HEK293 (cell line): ENCODE results near the gene KANSL2.

Experiments used
- BCL11A ChIP-seq: fragments of 450-650 bp; formaldehyde crosslinking; IDR thresholded peaks from 2 replicates; pipeline ENCODE4 v1.5.1; 2016; ENCODE audit warnings: low read depth, missing biosample characterization, missing genetic modification characterization
- KLF1 ChIP-seq: fragments of 450-650 bp; formaldehyde crosslinking; IDR thresholded peaks from 2 replicates; pipeline ENCODE4 v1.5.1; 2016; ENCODE audit warnings: missing biosample characterization, missing genetic modification characterization
- KLF16 ChIP-seq: fragments of 450-650 bp; formaldehyde crosslinking; IDR thresholded peaks from 2 replicates; pipeline ENCODE4 v1.5.1; 2017; ENCODE audit warnings: missing biosample characterization, missing genetic modification characterization
- KLF17 ChIP-seq: fragments of 450-650 bp; formaldehyde crosslinking; IDR thresholded peaks from 2 replicates; pipeline ENCODE4 v1.5.1; 2016; ENCODE audit warnings: missing biosample characterization, missing genetic modification characterization
- OVOL3 ChIP-seq: fragments of 450-650 bp; formaldehyde crosslinking; IDR thresholded peaks from 2 replicates; pipeline ENCODE4 v1.5.1; 2016; ENCODE audit warnings: missing biosample characterization, missing genetic modification characterization
- PBX3 ChIP-seq: sonication (generic); formaldehyde crosslinking; IDR thresholded peaks from 2 replicates; pipeline ENCODE4 v1.8.1; 2022; ENCODE audit warnings: mild to moderate bottlenecking, moderate library complexity, missing genetic modification reagents
- SCRT2 ChIP-seq: fragments of 450-650 bp; formaldehyde crosslinking; IDR thresholded peaks from 2 replicates; pipeline ENCODE4 v1.5.1; 2016; ENCODE audit warnings: missing biosample characterization, missing genetic modification characterization
- WT1 ChIP-seq: fragments of 450-650 bp; formaldehyde crosslinking; IDR thresholded peaks from 2 replicates; pipeline ENCODE4 v1.5.1; 2016; ENCODE audit warnings: missing biosample characterization, missing genetic modification characterization
- ZBTB1 ChIP-seq: fragments of 450-650 bp; formaldehyde crosslinking; IDR thresholded peaks from 2 replicates; pipeline ENCODE4 v1.5.1; 2016; ENCODE audit warnings: missing biosample characterization, missing genetic modification characterization
- ZFP41 ChIP-seq: fragments of 450-650 bp; formaldehyde crosslinking; IDR thresholded peaks from 2 replicates; pipeline ENCODE4 v1.5.1; 2016; ENCODE audit warnings: missing biosample characterization, missing genetic modification characterization, borderline replicate concordance
- ZIC2 ChIP-seq: fragments of 450-650 bp; formaldehyde crosslinking; IDR thresholded peaks from 2 replicates; pipeline ENCODE4 v1.5.1; 2016; ENCODE audit warnings: missing biosample characterization, missing genetic modification characterization
- ZNF10 ChIP-seq: fragments of 450-650 bp; formaldehyde crosslinking; IDR thresholded peaks from 2 replicates; pipeline ENCODE4 v1.5.1; 2017; ENCODE audit warnings: missing biosample characterization, missing genetic modification characterization
- ZNF112 ChIP-seq: fragments of 450-650 bp; formaldehyde crosslinking; IDR thresholded peaks from 2 replicates; pipeline ENCODE4 v1.5.0; 2017; ENCODE audit warnings: missing biosample characterization, missing genetic modification characterization
- ZNF146 ChIP-seq: fragments of 450-650 bp; formaldehyde crosslinking; IDR thresholded peaks from 2 replicates; pipeline ENCODE4 v1.5.1; 2016; ENCODE audit warnings: missing biosample characterization, missing genetic modification characterization
- ZNF175 ChIP-seq: fragments of 450-650 bp; formaldehyde crosslinking; IDR thresholded peaks from 2 replicates; pipeline ENCODE4 v1.5.1; 2016; ENCODE audit warnings: missing biosample characterization, missing genetic modification characterization
- ZNF202 ChIP-seq: fragments of 450-650 bp; formaldehyde crosslinking; IDR thresholded peaks from 2 replicates; pipeline ENCODE4 v1.5.1; 2016; ENCODE audit warnings: missing biosample characterization, missing genetic modification characterization, borderline replicate concordance
- ZNF292 ChIP-seq: fragments of 450-650 bp; formaldehyde crosslinking; IDR thresholded peaks from 2 replicates; pipeline ENCODE4 v1.5.1; 2016; ENCODE audit warnings: low read depth, missing biosample characterization, missing genetic modification characterization, borderline replicate concordance
- ZNF366 ChIP-seq: fragments of 450-650 bp; formaldehyde crosslinking; conservative IDR thresholded peaks from 2 replicates; pipeline ENCODE4 v1.5.1; 2016; ENCODE audit warnings: missing biosample characterization, missing genetic modification characterization
- ZNF391 ChIP-seq: fragments of 450-650 bp; formaldehyde crosslinking; IDR thresholded peaks from 2 replicates; pipeline ENCODE4 v1.5.1; 2016; ENCODE audit warnings: low read depth, missing biosample characterization, missing genetic modification characterization, borderline replicate concordance
- ZNF404 ChIP-seq: fragments of 450-650 bp; formaldehyde crosslinking; IDR thresholded peaks from 2 replicates; pipeline ENCODE4 v1.5.1; 2017; ENCODE audit warnings: missing biosample characterization, missing genetic modification characterization
- ZNF433 ChIP-seq: fragments of 450-650 bp; formaldehyde crosslinking; IDR thresholded peaks from 2 replicates; pipeline ENCODE4 v1.5.1; 2016; ENCODE audit warnings: missing biosample characterization, missing genetic modification characterization, low read depth
- ZNF501 ChIP-seq: fragments of 450-650 bp; formaldehyde crosslinking; IDR thresholded peaks from 2 replicates; pipeline ENCODE4 v1.5.1; 2016; ENCODE audit warnings: missing biosample characterization, missing genetic modification characterization
- ZNF513 ChIP-seq: fragments of 450-650 bp; IDR thresholded peaks from 2 replicates; pipeline ENCODE4 v1.5.1; 2018; ENCODE audit warnings: missing biosample characterization, missing genetic modification characterization
- ZNF518A ChIP-seq: fragments of 450-650 bp; formaldehyde crosslinking; conservative IDR thresholded peaks from 2 replicates; pipeline ENCODE4 v1.5.1; 2016; ENCODE audit warnings: low read depth, missing biosample characterization, missing genetic modification characterization
- ZNF561 ChIP-seq: fragments of 450-650 bp; IDR thresholded peaks from 2 replicates; pipeline ENCODE4 v1.5.1; 2018; ENCODE audit warnings: missing biosample characterization, missing genetic modification characterization, borderline replicate concordance
- ZNF610 ChIP-seq: fragments of 450-650 bp; formaldehyde crosslinking; IDR thresholded peaks from 2 replicates; pipeline ENCODE4 v1.5.1; 2016; ENCODE audit warnings: missing biosample characterization, missing genetic modification characterization, borderline replicate concordance
- TF ChIP-seq, protein P1 (sequence below): fragments of 450-650 bp; formaldehyde crosslinking; IDR thresholded peaks from 2 replicates; pipeline ENCODE4 v1.5.1; 2016; ENCODE audit warnings: missing biosample characterization, missing genetic modification characterization

KANSL2 gene

GRCh38 chr12:48716493-48717251 lies 34.6 kb upstream of the KANSL2 start, which contains the start of gene CCNT1 (continued):
- TF ChIP-seq OVOL3 (tag by site-specific recombination): no peak
- no peak for TF ChIP-seq ZNF175 (tag by site-specific recombination)
- peak; percentile 88 for TF ChIP-seq ZNF501 (tag by site-specific recombination)
- peak; percentile 76; the same call in 1 of the 2 replicates for TF ChIP-seq ZNF391 (tag by site-specific recombination)
- TF ChIP-seq ZNF404: no peak
- TF ChIP-seq ZNF561: peak; percentile 75
- TF ChIP-seq ZNF202: no peak
- TF ChIP-seq ZNF146 (tag by site-specific recombination): peak; percentile 21; the same call in 1 of the 2 replicates
- peak; percentile 56; the same call in 1 of the 2 replicates for TF ChIP-seq ZNF10
- peak; percentile 96 for TF ChIP-seq ZNF518A
- TF ChIP-seq ZNF112: no peak
- no peak for TF ChIP-seq ZNF292 (tag by site-specific recombination)
- no peak for TF ChIP-seq ZFP41 (tag by site-specific recombination)
- peak; percentile 95 for TF ChIP-seq KLF16 (tag by site-specific recombination)
- peak; percentile 60; the same call in 1 of the 2 replicates for TF ChIP-seq WT1 (tag by site-specific recombination)
- no peak; the same call in 1 of the 2 replicates for TF ChIP-seq ZBTB1 (tag by site-specific recombination)
- peak; percentile 72; the same call in 1 of the 2 replicates for TF ChIP-seq BCL11A (tag by site-specific recombination)
- TF ChIP-seq ZIC2: peak; percentile 25; the same call in 1 of the 2 replicates
- peak; percentile 66; the same call in 1 of the 2 replicates for TF ChIP-seq ZNF366 (tag by site-specific recombination)
- no peak; the same call in 1 of the 2 replicates for TF ChIP-seq SCRT2
- TF ChIP-seq PBX3: no peak
- peak; percentile 72 for TF ChIP-seq KLF17 (tag by site-specific recombination)
- TF ChIP-seq, protein P1, sequence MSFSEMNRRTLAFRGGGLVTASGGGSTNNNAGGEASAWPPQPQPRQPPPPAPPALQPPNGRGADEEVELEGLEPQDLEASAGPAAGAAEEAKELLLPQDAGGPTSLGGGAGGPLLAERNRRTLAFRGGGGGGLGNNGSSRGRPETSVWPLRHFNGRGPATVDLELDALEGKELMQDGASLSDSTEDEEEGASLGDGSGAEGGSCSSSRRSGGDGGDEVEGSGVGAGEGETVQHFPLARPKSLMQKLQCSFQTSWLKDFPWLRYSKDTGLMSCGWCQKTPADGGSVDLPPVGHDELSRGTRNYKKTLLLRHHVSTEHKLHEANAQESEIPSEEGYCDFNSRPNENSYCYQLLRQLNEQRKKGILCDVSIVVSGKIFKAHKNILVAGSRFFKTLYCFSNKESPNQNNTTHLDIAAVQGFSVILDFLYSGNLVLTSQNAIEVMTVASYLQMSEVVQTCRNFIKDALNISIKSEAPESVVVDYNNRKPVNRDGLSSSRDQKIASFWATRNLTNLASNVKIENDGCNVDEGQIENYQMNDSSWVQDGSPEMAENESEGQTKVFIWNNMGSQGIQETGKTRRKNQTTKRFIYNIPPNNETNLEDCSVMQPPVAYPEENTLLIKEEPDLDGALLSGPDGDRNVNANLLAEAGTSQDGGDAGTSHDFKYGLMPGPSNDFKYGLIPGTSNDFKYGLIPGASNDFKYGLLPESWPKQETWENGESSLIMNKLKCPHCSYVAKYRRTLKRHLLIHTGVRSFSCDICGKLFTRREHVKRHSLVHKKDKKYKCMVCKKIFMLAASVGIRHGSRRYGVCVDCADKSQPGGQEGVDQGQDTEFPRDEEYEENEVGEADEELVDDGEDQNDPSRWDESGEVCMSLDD (tag by site-specific recombination): peak; percentile 77; the same call in 1 of the 2 replicates
- peak; percentile 98 for TF ChIP-seq KLF1 (tag by site-specific recombination)
- TF ChIP-seq ZNF610 (tag by site-specific recombination): peak; percentile 34; the same call in 1 of the 2 replicates
- no peak for TF ChIP-seq ZNF433 (tag by site-specific recombination)
- peak; percentile 63; the same call in 1 of the 2 replicates for TF ChIP-seq ZNF513
